GM10266 (cell line): ENCODE measurements around the gene GTPBP8.
A peak's percentile ranks its signal among the peaks of the same experiment; 100 is the strongest.

Experiments used
- DNase-seq: peaks from one replicate; pipeline ENCODE4 v3.0.0; 2012; ENCODE audit errors: extremely low spot score
- CTCF ChIP-seq: IDR thresholded peaks from 2 replicates; pipeline ENCODE4 v1.5.1; 2012; ENCODE audit warnings: mild to moderate bottlenecking, low read depth; ENCODE audit not compliant: control insufficient read depth, insufficient read depth; ENCODE audit errors: missing control alignments

The GTPBP8 gene

GRCh38 chr3:113013593-113013992 is 22.8 kb downstream of the GTPBP8 start:
- no peak for DNase-seq
- no peak for TF ChIP-seq CTCF

GRCh38 chr3:113018536-113019181 is 27.9 kb downstream of the GTPBP8 start:
- DNase-seq = no peak
- no peak for TF ChIP-seq CTCF

- peak; percentile 89 for DNase-seq
- no peak for TF ChIP-seq CTCF
These were observed 28.7 kb downstream of the GTPBP8 start for GRCh38 chr3:113019182-113020137.

GRCh38 chr3:113021471-113021870 is 30.7 kb downstream of the GTPBP8 start:
- TF ChIP-seq CTCF = no peak

GRCh38 chr3:113034011-113034410 is 43.2 kb downstream of the GTPBP8 start:
- no peak for DNase-seq
- no peak for TF ChIP-seq CTCF

More at GRCh38 chr3:113021471-113021870, 30.7 kb downstream of the GTPBP8 start:
- no peak for DNase-seq

- TF ChIP-seq CTCF = peak; percentile 77
These were observed 44.7 kb downstream of the GTPBP8 start for GRCh38 chr3:113035387-113035982.

More at GRCh38 chr3:113035387-113035982, 44.7 kb downstream of the GTPBP8 start:
- peak; percentile 71 for DNase-seq
